HG02678 (cell line): ENCODE results near the gene CDC7.
"Not testable (repeated sequence)": the region's sequence is repeated elsewhere in the genome, so short reads cannot be mapped to it uniquely, and the experiment has no call there.

Source experiments
- ATAC-seq: cut with Tn5 transposase; IDR thresholded peaks from one replicate; pipeline ENCODE4 v1.9.1; 2021; ENCODE audit warnings: mild to moderate bottlenecking, moderate library complexity; ENCODE audit not compliant: unreplicated experiment

Gene CDC7

GRCh38 chr1:91500756-91501522, at the start of gene CDC7:
CDC7 (plus strand) TSS chr1:91500851; CDS start chr1:91501717, 866 bp downstream.
- peak; percentile 83 for ATAC-seq

GRCh38 chr1:91454136-91454535, 46.5 kb upstream of the CDC7 start:
- ATAC-seq = no peak

GRCh38 chr1:91455334-91455733, 45.3 kb upstream of the CDC7 start:
- ATAC-seq = no peak

- no peak for ATAC-seq
Observed at GRCh38 chr1:91455896-91456295, 44.8 kb upstream of the CDC7 start.

GRCh38 chr1:91465350-91465749, 35.3 kb upstream of the CDC7 start:
- not testable (repeated sequence) for ATAC-seq

- ATAC-seq = no peak
Observed at GRCh38 chr1:91476533-91477217, 24.0 kb upstream of the CDC7 start.

GRCh38 chr1:91487469-91487868, 13.2 kb upstream of the CDC7 start:
- no peak for ATAC-seq

GRCh38 chr1:91490501-91490900, 10.2 kb upstream of the CDC7 start:
- no peak for ATAC-seq

- no peak for ATAC-seq
Observed at GRCh38 chr1:91498035-91498434, 2.6 kb upstream of the CDC7 start.

GRCh38 chr1:91498498-91499245, 2.0 kb upstream of the CDC7 start:
- ATAC-seq = no peak

- no peak for ATAC-seq
Observed at GRCh38 chr1:91499346-91499745, 1.3 kb upstream of the CDC7 start.

GRCh38 chr1:91499904-91500755, 521 bp upstream of the CDC7 start:
- peak; percentile 14 for ATAC-seq

- ATAC-seq = peak; percentile 15
Observed at GRCh38 chr1:91501523-91501851, 836 bp downstream of the CDC7 start.

- ATAC-seq = no peak
Observed at GRCh38 chr1:91501971-91502671, 1.5 kb downstream of the CDC7 start.

- ATAC-seq = no peak
Observed at GRCh38 chr1:91502672-91503184, 2.1 kb downstream of the CDC7 start.

GRCh38 chr1:91503332-91503900, 2.8 kb downstream of the CDC7 start:
- ATAC-seq = no peak

- ATAC-seq = no peak
Observed at GRCh38 chr1:91503975-91504530, 3.4 kb downstream of the CDC7 start.

- no peak for ATAC-seq
Observed at GRCh38 chr1:91505086-91505485, 4.4 kb downstream of the CDC7 start.

- ATAC-seq = no peak
Observed at GRCh38 chr1:91506071-91506470, 5.4 kb downstream of the CDC7 start.
